HEK293 (cell line): Measurements from ENCODE around the gene DNAJC13.

Experiments used
- CTCF ChIA-PET: fragments of 350-600 bp; formaldehyde crosslinking; extraction: SDS; loops from one replicate; lab custom pipeline; 2021; ENCODE audit warnings: antibody characterized with exemption; lab: Yijun Ruan, JAX
- POLR2A ChIA-PET: fragments of 300-600 bp; formaldehyde crosslinking; extraction: SDS; loops from one replicate; lab custom pipeline; 2020; ENCODE audit warnings: antibody characterized with exemption, inconsistent platforms; lab: Yijun Ruan, JAX
- H3K27ac ChIP-seq: fragments of 200-500 bp; sonication (Bioruptor generic); 2 replicates; pipeline ENCODE4 v1.5.1; 2014; ENCODE audit warnings: low read depth, low read length, control low read depth, inconsistent platforms; ENCODE audit errors: extremely low read depth
- H3K36me3 ChIP-seq, 2 experiments: fragments of 200-500 bp in 1 of 2; sonication (Bioruptor generic) in 1 of 2; 1 replicate in 1 of 2; 2 replicates in 1 of 2; pipeline ENCODE4 v1.5.1; 2014 to 2017; ENCODE audit warnings: inconsistent platforms in 2 of 2, low read length in 2 of 2; ENCODE audit not compliant: control insufficient read depth in 2 of 2, insufficient read depth in 1 of 2
- H3K4me1 ChIP-seq: fragments of 200-500 bp; sonication (Bioruptor generic); 2 replicates; pipeline ENCODE4 v1.5.1; 2014; ENCODE audit warnings: mild to moderate bottlenecking, low read length, inconsistent platforms; ENCODE audit not compliant: control insufficient read depth, insufficient read depth
- H3K4me3 ChIP-seq: 2 replicates; pipeline ENCODE4 v1.5.1; 2011; ENCODE audit warnings: low read depth, mild to moderate bottlenecking, control low read depth, low read length, moderate library complexity
- H3K9me3 ChIP-seq: fragments of 200-500 bp; sonication (Bioruptor generic); 2 replicates; pipeline ENCODE4 v1.5.1; 2014; ENCODE audit warnings: low read depth, low read length, inconsistent platforms; ENCODE audit not compliant: control insufficient read depth, insufficient read depth
- BCL11A ChIP-seq: fragments of 450-650 bp; formaldehyde crosslinking; IDR thresholded peaks from 2 replicates; pipeline ENCODE4 v1.5.1; 2016; ENCODE audit warnings: low read depth, missing biosample characterization, missing genetic modification characterization
- GLIS1 ChIP-seq: fragments of 450-650 bp; formaldehyde crosslinking; IDR thresholded peaks from 2 replicates; pipeline ENCODE4 v1.5.1; 2016; ENCODE audit warnings: missing biosample characterization, missing genetic modification characterization
- KLF7 ChIP-seq: fragments of 450-650 bp; formaldehyde crosslinking; IDR thresholded peaks from 2 replicates; pipeline ENCODE4 v1.5.1; 2016; ENCODE audit warnings: missing biosample characterization, missing genetic modification characterization, borderline replicate concordance
- MEIS1 ChIP-seq: sonication (generic); formaldehyde crosslinking; IDR thresholded peaks from 2 replicates; pipeline ENCODE4 v1.8.1; 2022; ENCODE audit warnings: missing genetic modification reagents, mild to moderate bottlenecking, borderline replicate concordance
- YY2 ChIP-seq: fragments of 450-650 bp; formaldehyde crosslinking; IDR thresholded peaks from 2 replicates; pipeline ENCODE4 v1.5.1; 2016; ENCODE audit warnings: missing biosample characterization, missing genetic modification characterization
- ZNF133 ChIP-seq: fragments of 450-650 bp; formaldehyde crosslinking; IDR thresholded peaks from 2 replicates; pipeline ENCODE4 v1.5.1; 2016; ENCODE audit warnings: missing biosample characterization, missing genetic modification characterization
- ZNF157 ChIP-seq: fragments of 450-650 bp; formaldehyde crosslinking; IDR thresholded peaks from 2 replicates; pipeline ENCODE4 v1.5.1; 2016; ENCODE audit warnings: missing biosample characterization, missing genetic modification characterization
- ZNF2 ChIP-seq: fragments of 450-650 bp; formaldehyde crosslinking; IDR thresholded peaks from 2 replicates; pipeline ENCODE4 v1.5.1; 2016; ENCODE audit warnings: missing biosample characterization, missing genetic modification characterization
- ZNF202 ChIP-seq: fragments of 450-650 bp; formaldehyde crosslinking; IDR thresholded peaks from 2 replicates; pipeline ENCODE4 v1.5.1; 2016; ENCODE audit warnings: missing biosample characterization, missing genetic modification characterization, borderline replicate concordance
- ZNF211 ChIP-seq: fragments of 450-650 bp; formaldehyde crosslinking; IDR thresholded peaks from 2 replicates; pipeline ENCODE4 v1.5.1; 2016; ENCODE audit warnings: low read depth, missing biosample characterization, missing genetic modification characterization
- ZNF221 ChIP-seq: fragments of 450-650 bp; formaldehyde crosslinking; IDR thresholded peaks from 2 replicates; pipeline ENCODE4 v1.5.1; 2017; ENCODE audit warnings: missing biosample characterization, missing genetic modification characterization, borderline replicate concordance
- ZNF37A ChIP-seq: fragments of 450-650 bp; IDR thresholded peaks from 2 replicates; pipeline ENCODE4 v1.5.1; 2018; ENCODE audit warnings: missing biosample characterization, missing genetic modification characterization
- ZNF391 ChIP-seq: fragments of 450-650 bp; formaldehyde crosslinking; IDR thresholded peaks from 2 replicates; pipeline ENCODE4 v1.5.1; 2016; ENCODE audit warnings: low read depth, missing biosample characterization, missing genetic modification characterization, borderline replicate concordance
- ZNF423 ChIP-seq: fragments of 450-650 bp; formaldehyde crosslinking; IDR thresholded peaks from 2 replicates; pipeline ENCODE4 v1.5.1; 2016; ENCODE audit warnings: missing biosample characterization, missing genetic modification characterization
- ZNF433 ChIP-seq: fragments of 450-650 bp; formaldehyde crosslinking; IDR thresholded peaks from 2 replicates; pipeline ENCODE4 v1.5.1; 2016; ENCODE audit warnings: missing biosample characterization, missing genetic modification characterization, low read depth
- ZNF48 ChIP-seq: fragments of 450-650 bp; formaldehyde crosslinking; IDR thresholded peaks from 2 replicates; pipeline ENCODE4 v1.5.1; 2016; ENCODE audit warnings: missing biosample characterization, missing genetic modification characterization
- ZNF558 ChIP-seq: fragments of 450-650 bp; formaldehyde crosslinking; IDR thresholded peaks from 2 replicates; pipeline ENCODE4 v1.5.1; 2016; ENCODE audit warnings: missing biosample characterization, missing genetic modification characterization
- ZNF629 ChIP-seq: fragments of 450-650 bp; formaldehyde crosslinking; IDR thresholded peaks from 2 replicates; pipeline ENCODE4 v1.5.1; 2017; ENCODE audit warnings: missing biosample characterization, missing genetic modification characterization
- ZNF658 ChIP-seq: fragments of 450-650 bp; formaldehyde crosslinking; IDR thresholded peaks from 2 replicates; pipeline ENCODE4; 2016; ENCODE audit warnings: missing biosample characterization, missing genetic modification characterization
- ZNF660 ChIP-seq: fragments of 450-650 bp; IDR thresholded peaks from 2 replicates; pipeline ENCODE4 v1.5.1; 2018; ENCODE audit warnings: missing biosample characterization, mild to moderate bottlenecking, missing genetic modification characterization
- ZNF670 ChIP-seq: fragments of 450-650 bp; formaldehyde crosslinking; IDR thresholded peaks from 2 replicates; pipeline ENCODE4 v1.5.1; 2016; ENCODE audit warnings: missing biosample characterization, missing genetic modification characterization, low read depth
- ZNF677 ChIP-seq: fragments of 450-650 bp; IDR thresholded peaks from 2 replicates; pipeline ENCODE4 v1.5.0; 2018; ENCODE audit warnings: missing biosample characterization, mild to moderate bottlenecking, missing genetic modification characterization, moderate library complexity
- ZNF747 ChIP-seq: fragments of 450-650 bp; formaldehyde crosslinking; IDR thresholded peaks from 2 replicates; pipeline ENCODE4 v1.5.1; 2016; ENCODE audit warnings: missing biosample characterization, missing genetic modification characterization
- ZSCAN30 ChIP-seq: fragments of 450-650 bp; IDR thresholded peaks from 2 replicates; pipeline ENCODE4 v1.5.1; 2018; ENCODE audit warnings: missing biosample characterization, mild to moderate bottlenecking, missing genetic modification characterization, moderate library complexity
- TF ChIP-seq, protein P1 (sequence below): fragments of 450-650 bp; formaldehyde crosslinking; IDR thresholded peaks from 2 replicates; pipeline ENCODE4 v1.5.1; 2016; ENCODE audit warnings: missing biosample characterization, missing genetic modification characterization
- TF ChIP-seq, protein P2 (sequence below): fragments of 450-650 bp; formaldehyde crosslinking; IDR thresholded peaks from 2 replicates; pipeline ENCODE4 v1.5.1; 2016; ENCODE audit warnings: missing biosample characterization, missing genetic modification characterization
- TF ChIP-seq, protein P3 (sequence below): fragments of 450-650 bp; formaldehyde crosslinking; IDR thresholded peaks from 2 replicates; pipeline ENCODE4 v1.5.1; 2016; ENCODE audit warnings: missing biosample characterization, missing genetic modification characterization
- TF ChIP-seq, protein P4 (sequence below): fragments of 450-650 bp; formaldehyde crosslinking; IDR thresholded peaks from 2 replicates; pipeline ENCODE4 v1.5.1; 2016; ENCODE audit warnings: missing biosample characterization, missing genetic modification characterization

Gene DNAJC13

DNA sequence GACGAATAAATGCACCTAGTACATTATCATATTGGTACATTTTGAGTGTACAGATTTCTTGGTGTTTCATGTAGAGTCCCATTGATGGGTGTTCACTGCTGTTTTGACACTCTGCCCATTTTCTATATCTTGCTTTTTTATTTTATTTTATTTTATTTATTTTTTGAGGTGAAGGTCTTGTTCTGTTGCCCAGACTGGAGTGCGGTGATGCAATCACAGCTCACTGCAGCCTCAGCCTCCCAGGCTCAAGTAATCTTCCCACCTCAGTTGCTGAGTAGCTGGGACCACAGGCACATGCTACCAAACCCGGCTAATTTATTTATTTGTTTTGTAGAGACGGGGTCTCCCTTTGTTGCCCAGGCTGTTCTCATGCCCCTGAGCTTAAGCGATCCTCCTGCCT lies 44.2 kb downstream of the DNAJC13 start:
- ChIA-PET POLR2A (no interaction called here), CTCF (interaction anchor here (0.6 kb wide), 1 partner anchor 180 kb away, joined by 3 read pairs; no protein-coding TSS in a partner anchor)
- Histone ChIP-seq H3K27ac (no peak overlapping the region), H3K4me1 (no peaks in the 10 kb centered on the region), H3K4me3 (no peak overlapping the region), H3K36me3 (peaks cover 7 to 71% of the 10 kb centered on the region in 2 experiments)
- TF ChIP-seq ZSCAN30 (tag by site-specific recombination) (no peak), MEIS1 (no peak), ZNF677 (no peak), ZNF658 (tag by site-specific recombination) (no peak), ZNF423 (tag by site-specific recombination) (no peak), ZNF558 (tag by site-specific recombination) (no peak), ZNF660 (tag by site-specific recombination) (no peak), ZNF211 (no peak), ZNF133 (tag by site-specific recombination) (no peak)
- TF ChIP-seq, protein P1, sequence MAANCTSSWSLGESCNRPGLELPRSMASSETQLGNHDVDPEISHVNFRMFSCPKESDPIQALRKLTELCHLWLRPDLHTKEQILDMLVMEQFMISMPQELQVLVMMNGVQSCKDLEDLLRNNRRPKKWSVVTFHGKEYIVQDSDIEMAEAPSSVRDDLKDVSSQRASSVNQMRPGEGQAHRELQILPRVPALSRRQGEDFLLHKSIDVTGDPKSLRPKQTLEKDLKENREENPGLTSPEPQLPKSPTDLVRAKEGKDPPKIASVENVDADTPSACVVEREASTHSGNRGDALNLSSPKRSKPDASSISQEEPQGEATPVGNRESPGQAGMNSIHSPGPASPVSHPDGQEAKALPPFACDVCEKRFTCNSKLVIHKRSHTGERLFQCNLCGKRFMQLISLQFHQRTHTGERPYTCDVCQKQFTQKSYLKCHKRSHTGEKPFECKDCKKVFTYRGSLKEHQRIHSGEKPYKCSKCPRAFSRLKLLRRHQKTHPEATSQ = no peak
- TF ChIP-seq, protein P2, sequence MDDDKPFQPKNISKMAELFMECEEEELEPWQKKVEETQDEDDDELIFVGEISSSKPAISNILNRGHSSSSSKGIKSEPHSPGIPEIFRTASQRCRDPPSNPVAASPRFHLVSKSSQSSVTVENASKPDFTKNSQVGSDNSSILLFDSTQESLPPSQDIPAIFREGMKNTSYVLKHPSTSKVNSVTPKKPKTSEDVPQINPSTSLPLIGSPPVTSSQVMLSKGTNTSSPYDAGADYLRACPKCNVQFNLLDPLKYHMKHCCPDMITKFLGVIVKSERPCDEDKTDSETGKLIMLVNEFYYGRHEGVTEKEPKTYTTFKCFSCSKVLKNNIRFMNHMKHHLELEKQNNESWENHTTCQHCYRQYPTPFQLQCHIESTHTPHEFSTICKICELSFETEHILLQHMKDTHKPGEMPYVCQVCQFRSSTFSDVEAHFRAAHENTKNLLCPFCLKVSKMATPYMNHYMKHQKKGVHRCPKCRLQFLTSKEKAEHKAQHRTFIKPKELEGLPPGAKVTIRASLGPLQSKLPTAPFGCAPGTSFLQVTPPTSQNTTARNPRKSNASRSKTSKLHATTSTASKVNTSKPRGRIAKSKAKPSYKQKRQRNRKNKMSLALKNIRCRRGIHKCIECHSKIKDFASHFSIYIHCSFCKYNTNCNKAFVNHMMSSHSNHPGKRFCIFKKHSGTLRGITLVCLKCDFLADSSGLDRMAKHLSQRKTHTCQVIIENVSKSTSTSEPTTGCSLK (tag by site-specific recombination) = no peak
- TF ChIP-seq, protein P3, sequence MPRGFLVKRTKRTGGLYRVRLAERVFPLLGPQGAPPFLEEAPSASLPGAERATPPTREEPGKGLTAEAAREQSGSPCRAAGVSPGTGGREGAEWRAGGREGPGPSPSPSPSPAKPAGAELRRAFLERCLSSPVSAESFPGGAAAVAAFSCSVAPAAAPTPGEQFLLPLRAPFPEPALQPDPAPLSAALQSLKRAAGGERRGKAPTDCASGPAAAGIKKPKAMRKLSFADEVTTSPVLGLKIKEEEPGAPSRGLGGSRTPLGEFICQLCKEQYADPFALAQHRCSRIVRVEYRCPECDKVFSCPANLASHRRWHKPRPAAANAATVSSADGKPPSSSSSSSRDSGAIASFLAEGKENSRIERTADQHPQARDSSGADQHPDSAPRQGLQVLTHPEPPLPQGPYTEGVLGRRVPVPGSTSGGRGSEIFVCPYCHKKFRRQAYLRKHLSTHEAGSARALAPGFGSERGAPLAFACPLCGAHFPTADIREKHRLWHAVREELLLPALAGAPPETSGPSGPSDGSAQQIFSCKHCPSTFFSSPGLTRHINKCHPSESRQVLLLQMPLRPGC (tag by site-specific recombination) = no peak
- TF ChIP-seq, all 188 proteins: peak for 0
- no peaks in the 10 kb centered on the region for H3K9me3 ChIP-seq

DNA sequence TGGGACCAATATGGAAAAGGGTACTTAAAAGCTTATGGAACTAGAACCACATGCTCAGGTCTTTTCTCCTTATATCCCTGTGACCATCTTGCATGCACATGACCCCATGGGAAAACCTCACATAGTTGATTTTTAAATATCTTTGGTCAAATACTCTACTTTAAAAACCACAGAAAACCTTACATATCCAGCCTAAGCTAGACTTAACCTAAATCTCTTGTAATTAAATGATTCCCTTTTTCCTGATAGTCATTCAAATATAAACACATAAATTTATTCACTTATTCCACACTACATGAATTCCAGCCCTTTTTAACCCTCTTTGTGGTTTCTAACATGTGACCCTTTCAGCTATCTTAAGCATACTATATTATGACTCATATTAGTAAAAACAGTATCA lies 46.8 kb downstream of the DNAJC13 start:
- peaks cover 7 to 62% of the 10 kb centered on the region in 2 experiments for H3K36me3 ChIP-seq
- POLR2A ChIA-PET = interaction anchor here (1.6 kb wide), 1 partner anchor 46 kb away, joined by 3 read pairs; no protein-coding TSS in a partner anchor

DNA sequence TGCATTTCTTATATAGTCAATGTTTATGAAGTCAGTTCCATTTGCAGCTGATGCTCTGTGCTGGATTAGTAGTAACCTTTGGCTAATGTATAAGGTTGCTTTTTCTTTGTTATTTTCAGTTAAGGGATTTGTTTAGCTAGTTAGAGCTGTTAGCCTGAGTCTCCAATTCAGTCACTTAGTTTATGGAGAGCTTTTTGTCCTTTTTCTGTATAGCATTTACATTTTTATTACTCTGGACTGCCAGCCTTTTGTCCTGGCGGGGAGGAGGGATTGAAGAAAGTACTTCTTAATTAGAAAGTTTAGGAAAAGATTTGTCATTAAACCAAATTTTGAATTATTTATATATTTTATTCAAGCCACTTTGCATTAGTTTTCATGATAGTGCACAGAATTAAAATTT lies 52.0 kb downstream of the DNAJC13 start:
- Histone ChIP-seq H3K36me3 (peaks cover 0 to 36% of the 10 kb centered on the region in 2 experiments; a peak in 2 of 3 replicates), H3K4me3 (no peak overlapping the region), H3K9me3 (no peaks in the 10 kb centered on the region), H3K4me1 (no peaks in the 10 kb centered on the region), H3K27ac (no peak overlapping the region)
- CTCF ChIA-PET = no interaction called here
- POLR2A ChIA-PET = no interaction called here
- no peak for TF ChIP-seq ZNF157 (tag by site-specific recombination)
- no peak for TF ChIP-seq YY2 (tag by site-specific recombination)
- no peak for TF ChIP-seq ZNF670 (tag by site-specific recombination)
- TF ChIP-seq, protein P4, sequence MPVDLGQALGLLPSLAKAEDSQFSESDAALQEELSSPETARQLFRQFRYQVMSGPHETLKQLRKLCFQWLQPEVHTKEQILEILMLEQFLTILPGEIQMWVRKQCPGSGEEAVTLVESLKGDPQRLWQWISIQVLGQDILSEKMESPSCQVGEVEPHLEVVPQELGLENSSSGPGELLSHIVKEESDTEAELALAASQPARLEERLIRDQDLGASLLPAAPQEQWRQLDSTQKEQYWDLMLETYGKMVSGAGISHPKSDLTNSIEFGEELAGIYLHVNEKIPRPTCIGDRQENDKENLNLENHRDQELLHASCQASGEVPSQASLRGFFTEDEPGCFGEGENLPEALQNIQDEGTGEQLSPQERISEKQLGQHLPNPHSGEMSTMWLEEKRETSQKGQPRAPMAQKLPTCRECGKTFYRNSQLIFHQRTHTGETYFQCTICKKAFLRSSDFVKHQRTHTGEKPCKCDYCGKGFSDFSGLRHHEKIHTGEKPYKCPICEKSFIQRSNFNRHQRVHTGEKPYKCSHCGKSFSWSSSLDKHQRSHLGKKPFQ (tag by site-specific recombination) = no peak
- no peak for TF ChIP-seq ZNF202 (tag by site-specific recombination)
- no peak for TF ChIP-seq ZNF747 (tag by site-specific recombination)
- no peak for TF ChIP-seq ZNF48 (tag by site-specific recombination)
- no peak for TF ChIP-seq KLF7 (tag by site-specific recombination)
- no peak for TF ChIP-seq ZNF391 (tag by site-specific recombination)
- TF ChIP-seq GLIS1 (tag by site-specific recombination) = no peak
- no peak for TF ChIP-seq ZNF2
- no peak for TF ChIP-seq ZNF433 (tag by site-specific recombination)
- TF ChIP-seq ZNF629 = no peak
- TF ChIP-seq MEIS1 = no peak
- TF ChIP-seq, all 188 proteins: peak for 0

More for the DNA sequence above, 46.8 kb downstream of the DNAJC13 start:
- TF ChIP-seq ZNF221 = no peak
- TF ChIP-seq BCL11A (tag by site-specific recombination) = no peak
- no peak for TF ChIP-seq ZNF37A
- H3K27ac ChIP-seq = no peak overlapping the region
- no peaks in the 10 kb centered on the region for H3K4me1 ChIP-seq
- H3K4me3 ChIP-seq = no peak overlapping the region
- H3K9me3 ChIP-seq = no peaks in the 10 kb centered on the region
- CTCF ChIA-PET = interaction anchor here (0.5 to 0.7 kb wide), 2 partner anchors 529 to 672 kb away, joined by 3 to 4 read pairs; no protein-coding TSS in a partner anchor
